Measurements from ENCODE around the gene NAPEPLD.
"Not testable (repeated sequence)": the region's sequence is repeated elsewhere in the genome, so short reads cannot be mapped to it uniquely, and the experiment has no call there.

Gene NAPEPLD

DNA sequence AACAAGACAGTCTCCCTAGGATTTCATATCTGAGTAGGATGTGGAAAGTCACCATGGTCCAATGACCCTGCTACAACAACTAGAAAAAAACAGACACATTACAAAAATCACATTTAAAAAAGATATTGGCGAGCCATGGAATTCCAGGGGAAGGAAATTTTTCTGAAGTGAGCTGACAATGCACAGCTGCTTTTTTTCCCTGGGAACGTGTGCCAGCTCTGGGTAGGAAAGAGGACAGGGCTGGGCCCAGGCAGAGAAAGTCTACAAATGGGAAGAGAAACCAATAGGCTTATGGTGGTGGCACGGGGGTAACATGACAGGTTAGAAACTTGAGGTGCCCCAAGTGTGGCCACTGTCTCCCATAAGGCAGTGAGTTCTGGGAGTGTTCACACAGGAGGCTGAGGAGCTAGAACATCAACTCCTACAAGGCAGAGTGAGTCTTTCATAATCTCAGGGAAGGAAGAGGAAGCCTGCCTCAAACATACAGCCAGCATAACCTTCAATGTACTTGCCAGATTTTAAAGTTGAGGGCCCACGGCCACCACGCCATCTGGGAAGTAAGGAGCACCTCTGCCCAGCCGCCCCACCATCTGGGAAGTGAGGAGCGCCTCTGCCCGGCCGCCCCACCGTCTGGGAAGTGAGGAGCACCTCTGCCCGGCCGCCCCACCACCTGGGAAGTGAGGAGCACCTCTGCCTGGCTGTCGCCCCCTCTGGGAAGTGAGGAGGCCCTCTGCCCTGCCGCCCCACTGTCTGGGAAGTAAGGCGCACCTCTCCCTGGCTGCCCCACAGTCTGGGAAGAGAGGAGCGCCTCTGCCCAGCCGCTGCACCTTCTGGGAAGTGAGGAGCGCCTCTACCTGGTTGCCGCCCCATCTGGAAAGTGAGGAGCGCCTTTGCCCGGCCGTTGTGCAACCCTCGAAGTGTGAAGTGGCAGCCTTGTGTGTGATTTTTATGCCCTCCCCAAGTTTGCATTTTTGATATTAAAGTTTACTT lies 80.2 kb downstream of the NAPEPLD start:
- DNase-seq, result no peak

DNA sequence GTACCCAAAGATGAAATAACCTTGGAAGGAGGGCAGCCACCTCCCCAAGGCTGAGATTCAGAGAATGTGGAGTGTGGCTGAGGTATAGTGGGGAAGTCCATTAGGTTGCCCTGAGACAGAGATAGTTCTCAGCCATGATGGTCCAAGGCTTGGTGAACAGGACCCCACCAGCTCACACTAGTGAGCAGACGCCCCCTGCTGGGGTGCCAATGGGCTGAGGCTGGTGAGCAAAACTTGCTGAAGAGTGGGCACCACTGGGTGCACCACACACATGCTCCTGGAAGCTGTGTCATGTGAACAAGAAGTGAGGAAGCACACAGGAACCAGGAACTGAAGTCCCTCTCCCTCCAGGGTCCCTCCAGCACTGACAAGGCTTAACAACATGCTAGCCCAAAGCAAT lies 83.2 kb downstream of the NAPEPLD start:
- DNase-seq, result peak in 2 of 51 donors; percentile 1 to 7

DNA sequence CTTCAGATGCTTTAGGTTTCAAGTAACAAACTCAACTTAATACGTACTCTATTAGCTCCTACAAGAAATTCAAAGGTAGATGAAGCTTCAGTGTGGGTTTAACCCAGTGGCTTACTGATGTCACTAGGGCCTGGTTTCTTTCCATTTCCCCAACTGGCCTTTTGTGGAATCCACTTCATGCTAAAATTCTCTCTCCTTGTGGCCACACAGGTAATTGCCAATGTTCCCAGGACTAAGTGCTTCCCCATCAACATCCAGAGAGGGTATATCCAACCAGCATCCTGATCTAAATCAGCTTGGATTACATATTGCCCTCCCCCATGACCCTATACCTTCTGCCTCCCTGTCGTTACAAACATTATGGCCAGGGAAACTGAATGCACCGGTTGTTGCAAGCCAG lies 85.0 kb downstream of the NAPEPLD start:
- DNase-seq, result no peak

DNA sequence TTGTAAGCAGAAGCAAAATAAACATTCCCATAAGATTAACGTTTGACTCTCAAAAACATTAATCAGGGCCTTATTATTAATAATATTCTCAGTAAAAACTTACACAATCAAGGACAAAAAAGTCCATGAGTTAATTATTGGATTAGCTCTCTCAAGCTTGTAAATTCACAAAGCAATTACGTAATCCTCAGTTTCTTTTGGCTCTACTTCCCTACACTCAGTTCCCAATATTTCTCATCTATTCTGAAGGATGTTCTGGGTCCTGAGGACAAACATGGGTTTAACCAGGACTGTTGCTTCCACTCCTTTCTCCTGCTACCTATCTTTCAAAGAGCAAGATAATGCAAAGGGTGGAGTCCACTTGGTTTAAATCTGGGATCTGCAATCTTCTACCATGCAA lies 89.4 kb downstream of the NAPEPLD start:
- no peak for DNase-seq

DNA sequence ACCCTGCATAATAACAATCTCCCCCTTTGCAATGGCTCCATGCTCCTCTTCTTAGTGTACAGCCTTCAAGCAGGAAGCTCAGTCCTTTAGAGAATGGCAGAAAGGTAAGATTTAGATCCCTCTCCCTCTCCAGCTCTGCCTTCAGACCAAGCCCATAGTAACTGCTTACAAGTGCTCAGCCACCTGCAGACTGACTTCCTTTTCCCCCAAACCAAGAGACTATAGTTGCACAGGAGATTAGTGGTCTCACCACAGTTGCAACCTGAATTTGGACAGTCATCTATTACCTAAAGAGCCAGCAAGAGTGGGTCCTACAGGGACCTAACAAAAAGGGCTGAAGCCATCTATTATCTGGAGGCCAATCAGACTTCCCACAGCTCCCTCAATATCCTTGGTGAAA lies 90.8 kb downstream of the NAPEPLD start:
- no peak for DNase-seq

DNA sequence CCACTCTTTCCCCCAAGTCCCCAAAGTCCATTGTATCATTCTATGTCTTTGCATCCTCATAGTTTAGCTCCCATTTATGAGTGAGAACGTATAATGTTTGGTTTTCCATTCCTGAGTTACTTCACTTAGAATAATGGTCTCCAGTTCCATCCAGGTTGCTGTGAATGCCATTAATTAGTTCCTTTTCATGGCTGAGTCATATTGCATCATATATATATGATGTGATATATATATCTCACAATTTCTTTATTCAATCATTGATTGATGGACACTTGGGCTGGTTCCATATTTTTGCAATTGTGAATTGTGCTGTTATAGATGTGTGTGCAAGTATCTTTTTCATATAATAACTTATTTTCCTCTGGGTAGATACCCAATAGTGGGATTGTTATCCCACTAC lies 92.9 kb downstream of the NAPEPLD start:
- DNase-seq, result not testable (repeated sequence)

DNA sequence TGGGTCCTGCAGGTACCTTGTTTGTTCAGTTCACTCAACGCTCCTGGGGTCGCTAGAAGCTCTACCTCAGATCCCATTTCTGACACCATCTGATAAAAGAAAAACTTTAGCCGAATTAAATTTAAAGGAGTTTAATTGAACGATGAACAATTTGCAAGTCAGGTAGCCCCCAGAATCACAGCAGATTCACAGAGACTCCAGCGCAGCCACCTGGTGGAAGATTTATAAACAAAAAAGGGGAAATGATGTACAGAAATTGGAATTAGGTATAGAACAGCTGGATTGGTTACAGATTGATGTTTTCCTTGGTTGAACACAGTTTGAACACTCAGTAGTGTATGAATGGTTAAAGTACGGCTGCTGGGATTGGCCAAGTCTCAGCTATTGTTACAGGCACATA lies 97.4 kb downstream of the NAPEPLD start:
- DNase-seq, result no peak
